H1 (cell line): ENCODE results near the gene MED16. TPM values are rescaled to one million over a fixed set of nuclear protein-coding genes. Genes with fewer than 3 reads are reported as not detected.

ENCODE experiments used
- BACH1 ChIP-seq: IDR thresholded peaks from 2 replicates; pipeline ENCODE4 v1.6.1; 2012; ENCODE audit warnings: low read length, improper control_type of control experiment
- BRCA1 ChIP-seq: IDR thresholded peaks from 2 replicates; pipeline ENCODE4 v1.6.1; 2012; ENCODE audit warnings: low read depth, low read length, improper control_type of control experiment
- CBX5 ChIP-seq: fragments of 300-800, 300-1000 bp; sonication (generic); IDR thresholded peaks from 2 replicates; pipeline ENCODE4 v1.7.1; 2016; ENCODE audit warnings: antibody characterized with exemption, low read length, low read depth
- CEBPB ChIP-seq: IDR thresholded peaks from 2 replicates; pipeline ENCODE4 v1.6.1; 2012; ENCODE audit warnings: low read depth, low read length
- CHD2 ChIP-seq: IDR thresholded peaks from 2 replicates; pipeline ENCODE4 v1.6.1; 2012; ENCODE audit warnings: low read length, improper control_type of control experiment
- GTF2F1 ChIP-seq: IDR thresholded peaks from 2 replicates; pipeline ENCODE4 v1.6.1; 2012; ENCODE audit warnings: low read depth, low read length, improper control_type of control experiment, borderline replicate concordance
- KDM1A ChIP-seq: fragments of 200-600, 300-600 bp; sonication (generic); IDR thresholded peaks from 2 replicates; pipeline ENCODE4 v1.7.1; 2016; ENCODE audit warnings: mild to moderate bottlenecking, low read length, borderline replicate concordance
- KDM5A ChIP-seq: fragments of 200-600 bp; IDR thresholded peaks from 2 replicates; pipeline ENCODE4 v1.7.1; 2012; ENCODE audit warnings: mild to moderate bottlenecking, low read length, inconsistent platforms, mixed read lengths
- NANOG ChIP-seq: IDR thresholded peaks from 2 replicates; pipeline ENCODE4 v1.6.1; 2011; ENCODE audit warnings: low read length, low read depth, mild to moderate bottlenecking, inconsistent platforms; ENCODE audit not compliant: insufficient read depth, poor library complexity, severe bottlenecking
- POLR2AphosphoS5 ChIP-seq: IDR thresholded peaks from 2 replicates; pipeline ENCODE4 v1.6.1; 2011; ENCODE audit warnings: low read depth, low read length
- RNF2 ChIP-seq: fragments of 200-900, 300-1000 bp; sonication (generic); IDR thresholded peaks from 2 replicates; pipeline ENCODE4 v1.7.1; 2016; ENCODE audit warnings: borderline replicate concordance, low read depth, mild to moderate bottlenecking, antibody characterized with exemption, low read length; ENCODE audit not compliant: poor library complexity, severe bottlenecking; ENCODE audit errors: missing control alignments
- RXRA ChIP-seq: IDR thresholded peaks from 2 replicates; pipeline ENCODE4 v1.6.1; 2011; ENCODE audit warnings: low read depth, mild to moderate bottlenecking, low read length, moderate library complexity; ENCODE audit not compliant: insufficient read depth
- SAP30 ChIP-seq: fragments of 300-600 bp; sonication (generic); IDR thresholded peaks from 2 replicates; pipeline ENCODE4 v1.7.1; 2012; ENCODE audit warnings: low read length, moderate library complexity, mild to moderate bottlenecking, inconsistent platforms; ENCODE audit not compliant: insufficient read depth, insufficient replicate concordance
- SIN3A ChIP-seq, 2 experiments: IDR thresholded peaks in 1 of 2; conservative IDR thresholded peaks in 1 of 2; 2 replicates each; pipeline ENCODE4 v1.6.1; 2011 to 2012; ENCODE audit warnings: low read length in 2 of 2, improper control_type of control experiment in 1 of 2, low read depth in 1 of 2, mild to moderate bottlenecking in 1 of 2
- SIRT6 ChIP-seq: IDR thresholded peaks from one replicate; pipeline ENCODE4 v1.7.1; 2012; ENCODE audit warnings: low read length, inconsistent platforms
- TAF7 ChIP-seq: optimal IDR thresholded peaks from 2 replicates; pipeline ENCODE3; 2011; ENCODE audit warnings: low read depth, mild to moderate bottlenecking, inconsistent platforms, low read length, moderate library complexity, borderline replicate concordance
- ZNF274 ChIP-seq: IDR thresholded peaks from 2 replicates; pipeline ENCODE4 v1.7.0; 2012; ENCODE audit warnings: low read length, borderline replicate concordance; ENCODE audit errors: extremely low read depth
- polyA plus RNA-seq, 7 experiments: library from polyadenylated mRNA; depleted of rRNA in 3 of 7; stranded (reverse) in 5 of 7; unstranded in 2 of 7; fragments of >200 nt in 5 of 7; fragments of 200-250 nt in 2 of 7; gene quantifications; 1 replicate in 5 of 7; 2 replicates in 1 of 7; 4 replicates in 1 of 7; pipeline versions ENCODE4 v1.2.1 to v1.2.3, GENCODE V29; 2011 to 2013; ENCODE audit warnings: missing spikeins in 2 of 7, mixed read lengths in 2 of 7
- total RNA-seq: library from RNA; stranded (reverse); fragmentation: NEBNext Ultra II Directional; extraction: Animal tissue kit (Norgen Biotek cat#: 25700); gene quantifications from 2 replicates; pipeline ENCODE4 v1.2.1, GENCODE V29; 2021
- TF ChIP-seq, protein P1 (sequence below), 3 experiments: IDR thresholded peaks; 1 replicate in 2 of 3; 2 replicates in 1 of 3; pipeline versions ENCODE4 v1.5.1 to v1.6.1; 2011; ENCODE audit warnings: low read length in 3 of 3, mild to moderate bottlenecking in 3 of 3, inconsistent platforms in 2 of 3, low read depth in 1 of 3, moderate library complexity in 1 of 3; ENCODE audit not compliant: insufficient read depth in 1 of 3; ENCODE audit errors: control extremely low read depth in 1 of 3
- TF ChIP-seq, protein P2 (sequence below): IDR thresholded peaks from 2 replicates; pipeline ENCODE4 v1.6.1; 2011; ENCODE audit warnings: low read depth, mild to moderate bottlenecking, low read length; ENCODE audit not compliant: insufficient read depth
- TF ChIP-seq, protein P3 (sequence below): IDR thresholded peaks from 2 replicates; pipeline ENCODE4 v1.6.1; 2012; ENCODE audit warnings: inconsistent platforms

The MED16 gene
- total and polyA plus RNA-seq, 2 of the 8 experiments (the other 6 are each of a cell fraction or from before 2014, with no cell fraction given): 51.0 to 67.2 TPM

DNA sequence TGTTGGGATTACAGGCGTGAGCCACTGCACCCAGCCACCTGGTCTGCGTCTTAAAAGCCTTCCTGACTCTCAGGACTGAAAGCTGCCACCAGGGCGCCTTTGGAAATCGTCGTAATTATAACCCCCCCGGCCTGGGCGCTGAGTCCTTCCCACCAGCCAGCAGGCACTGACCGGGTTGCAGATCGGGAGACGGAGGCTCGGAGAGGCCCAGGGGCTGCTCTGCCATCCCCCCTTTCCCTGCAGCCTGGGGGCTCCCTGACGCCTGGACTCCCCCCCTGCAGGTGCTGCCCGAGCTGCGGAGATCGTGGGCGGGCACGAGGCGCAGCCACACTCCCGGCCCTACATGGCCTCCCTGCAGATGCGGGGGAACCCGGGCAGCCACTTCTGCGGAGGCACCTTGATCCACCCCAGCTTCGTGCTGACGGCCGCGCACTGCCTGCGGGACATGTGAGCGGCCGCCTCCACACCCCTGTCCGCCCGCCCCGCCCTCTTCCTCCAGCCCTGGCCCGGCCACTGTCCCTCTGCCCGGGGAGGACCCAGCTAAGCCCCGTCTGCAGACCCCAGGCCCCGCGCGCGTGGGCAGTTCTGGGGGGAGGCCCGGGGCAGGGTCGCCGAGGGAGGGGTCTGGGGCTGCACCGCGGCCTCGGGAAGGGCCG lies 49.7 kb downstream of the MED16 start (continued):
- TF ChIP-seq CBX5 (no peak), RNF2 (peak; percentile 35), POLR2AphosphoS5 (no peak), CHD2 (no peak), BACH1 (no peak), SIN3A (conservative IDR thresholded peaks at IDR 0.05 in 1 of 2, IDR thresholded peaks at IDR 0.05 in 1 of 2; ENCODE audit: low read depth in 1 of 2, low read length in 2 of 2) (no peak), CEBPB (no peak), KDM1A (no peak), SAP30 (no peak), GTF2F1 (no peak), KDM5A (no peak), ZNF274 (no peak), RXRA (no peak), BRCA1 (no peak), TAF7 (no peak), SIRT6 (no peak), NANOG (no peak)
- TF ChIP-seq, protein P1, sequence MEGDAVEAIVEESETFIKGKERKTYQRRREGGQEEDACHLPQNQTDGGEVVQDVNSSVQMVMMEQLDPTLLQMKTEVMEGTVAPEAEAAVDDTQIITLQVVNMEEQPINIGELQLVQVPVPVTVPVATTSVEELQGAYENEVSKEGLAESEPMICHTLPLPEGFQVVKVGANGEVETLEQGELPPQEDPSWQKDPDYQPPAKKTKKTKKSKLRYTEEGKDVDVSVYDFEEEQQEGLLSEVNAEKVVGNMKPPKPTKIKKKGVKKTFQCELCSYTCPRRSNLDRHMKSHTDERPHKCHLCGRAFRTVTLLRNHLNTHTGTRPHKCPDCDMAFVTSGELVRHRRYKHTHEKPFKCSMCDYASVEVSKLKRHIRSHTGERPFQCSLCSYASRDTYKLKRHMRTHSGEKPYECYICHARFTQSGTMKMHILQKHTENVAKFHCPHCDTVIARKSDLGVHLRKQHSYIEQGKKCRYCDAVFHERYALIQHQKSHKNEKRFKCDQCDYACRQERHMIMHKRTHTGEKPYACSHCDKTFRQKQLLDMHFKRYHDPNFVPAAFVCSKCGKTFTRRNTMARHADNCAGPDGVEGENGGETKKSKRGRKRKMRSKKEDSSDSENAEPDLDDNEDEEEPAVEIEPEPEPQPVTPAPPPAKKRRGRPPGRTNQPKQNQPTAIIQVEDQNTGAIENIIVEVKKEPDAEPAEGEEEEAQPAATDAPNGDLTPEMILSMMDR (IDR thresholded peaks at IDR 0.05; ENCODE audit: control extremely low read depth in 1 of 3, insufficient read depth in 1 of 3, low read depth in 1 of 3, low read length in 3 of 3): peak in 2 of 3 experiments; percentile 3 to 5; a peak in 1 of 4 replicates
- TF ChIP-seq, protein P2, sequence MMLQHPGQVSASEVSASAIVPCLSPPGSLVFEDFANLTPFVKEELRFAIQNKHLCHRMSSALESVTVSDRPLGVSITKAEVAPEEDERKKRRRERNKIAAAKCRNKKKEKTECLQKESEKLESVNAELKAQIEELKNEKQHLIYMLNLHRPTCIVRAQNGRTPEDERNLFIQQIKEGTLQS: no peak
- TF ChIP-seq, protein P3, sequence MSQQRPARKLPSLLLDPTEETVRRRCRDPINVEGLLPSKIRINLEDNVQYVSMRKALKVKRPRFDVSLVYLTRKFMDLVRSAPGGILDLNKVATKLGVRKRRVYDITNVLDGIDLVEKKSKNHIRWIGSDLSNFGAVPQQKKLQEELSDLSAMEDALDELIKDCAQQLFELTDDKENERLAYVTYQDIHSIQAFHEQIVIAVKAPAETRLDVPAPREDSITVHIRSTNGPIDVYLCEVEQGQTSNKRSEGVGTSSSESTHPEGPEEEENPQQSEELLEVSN: peak; percentile 83
